OCI-LY3 (cell line): ENCODE measurements around the gene DDX1.

Experiments
- EZH2phosphoT487 ChIP-seq: fragments of 200-600 bp; shearing (Covaris generic); IDR thresholded peaks from 2 replicates; pipeline ENCODE4 v1.6.1; 2018; ENCODE audit warnings: antibody characterized with exemption, mixed run types, low read depth
- TF ChIP-seq, protein P1 (sequence below): fragments of 200-600, 300-600 bp; sonication (generic); IDR thresholded peaks from 2 replicates; pipeline ENCODE4 v1.5.1; 2014; ENCODE audit warnings: antibody characterized with exemption, low read length, low read depth

- TF ChIP-seq, protein P1, sequence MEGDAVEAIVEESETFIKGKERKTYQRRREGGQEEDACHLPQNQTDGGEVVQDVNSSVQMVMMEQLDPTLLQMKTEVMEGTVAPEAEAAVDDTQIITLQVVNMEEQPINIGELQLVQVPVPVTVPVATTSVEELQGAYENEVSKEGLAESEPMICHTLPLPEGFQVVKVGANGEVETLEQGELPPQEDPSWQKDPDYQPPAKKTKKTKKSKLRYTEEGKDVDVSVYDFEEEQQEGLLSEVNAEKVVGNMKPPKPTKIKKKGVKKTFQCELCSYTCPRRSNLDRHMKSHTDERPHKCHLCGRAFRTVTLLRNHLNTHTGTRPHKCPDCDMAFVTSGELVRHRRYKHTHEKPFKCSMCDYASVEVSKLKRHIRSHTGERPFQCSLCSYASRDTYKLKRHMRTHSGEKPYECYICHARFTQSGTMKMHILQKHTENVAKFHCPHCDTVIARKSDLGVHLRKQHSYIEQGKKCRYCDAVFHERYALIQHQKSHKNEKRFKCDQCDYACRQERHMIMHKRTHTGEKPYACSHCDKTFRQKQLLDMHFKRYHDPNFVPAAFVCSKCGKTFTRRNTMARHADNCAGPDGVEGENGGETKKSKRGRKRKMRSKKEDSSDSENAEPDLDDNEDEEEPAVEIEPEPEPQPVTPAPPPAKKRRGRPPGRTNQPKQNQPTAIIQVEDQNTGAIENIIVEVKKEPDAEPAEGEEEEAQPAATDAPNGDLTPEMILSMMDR, result no peak
- TF ChIP-seq EZH2phosphoT487, result no peak
Observed at GRCh38 chr2:15662579-15662978, 70.9 kb downstream of the DDX1 start.
